GM19099 (cell line): ENCODE measurements around the gene PPP1R2C.

Source experiments
- POLR2A ChIP-seq: IDR thresholded peaks from 3 replicates; pipeline ENCODE4 v1.6.1; 2011; ENCODE audit warnings: low read depth; ENCODE audit not compliant: insufficient read length; ENCODE audit errors: extremely low read depth

PPP1R2C gene

GRCh38 chrX:42778096-42778495, at the start of gene PPP1R2C:
PPP1R2C (minus strand) TSS chrX:42778163; CDS start chrX:42778079, 84 bp downstream.
- no peak for TF ChIP-seq POLR2A

GRCh38 chrX:42825201-42825600, 47.2 kb upstream of the PPP1R2C start:
- no peak for TF ChIP-seq POLR2A

- no peak for TF ChIP-seq POLR2A
These were observed 46.6 kb upstream of the PPP1R2C start for GRCh38 chrX:42824541-42824940.

- no peak for TF ChIP-seq POLR2A
These were observed 45.5 kb upstream of the PPP1R2C start for GRCh38 chrX:42823443-42823842.

DNA sequence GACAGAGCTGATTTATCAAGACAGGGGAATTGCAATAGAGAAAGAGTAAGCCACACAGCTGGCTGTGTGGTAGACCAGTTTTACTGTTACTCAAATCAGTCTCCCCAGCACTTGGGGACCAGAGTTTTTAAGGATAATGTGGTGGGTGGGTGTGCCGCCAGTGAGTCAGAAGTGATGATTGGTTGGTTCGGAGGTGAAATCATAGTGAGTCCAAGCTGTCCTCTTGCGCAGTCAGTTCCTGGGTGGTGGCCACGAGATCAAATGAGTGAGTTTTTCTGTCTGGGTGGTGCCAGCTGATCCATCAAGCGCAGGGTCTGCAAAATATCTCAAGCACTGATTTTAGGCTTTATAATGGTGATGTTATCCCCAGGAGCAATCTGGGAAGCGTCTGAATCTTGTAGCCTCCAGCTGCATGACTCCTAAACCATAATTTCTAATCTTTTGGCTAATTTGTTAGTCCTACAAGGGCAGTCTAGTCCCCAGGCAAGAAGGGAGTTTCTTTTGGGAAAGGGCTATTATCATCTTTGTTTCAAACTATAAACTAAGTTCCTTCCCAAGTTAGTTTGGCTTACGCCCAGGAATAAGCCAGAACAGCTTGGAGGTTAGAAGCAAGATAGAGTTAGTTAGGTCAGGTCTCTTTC, 44.0 kb upstream of the PPP1R2C start:
- TF ChIP-seq POLR2A = no peak

DNA sequence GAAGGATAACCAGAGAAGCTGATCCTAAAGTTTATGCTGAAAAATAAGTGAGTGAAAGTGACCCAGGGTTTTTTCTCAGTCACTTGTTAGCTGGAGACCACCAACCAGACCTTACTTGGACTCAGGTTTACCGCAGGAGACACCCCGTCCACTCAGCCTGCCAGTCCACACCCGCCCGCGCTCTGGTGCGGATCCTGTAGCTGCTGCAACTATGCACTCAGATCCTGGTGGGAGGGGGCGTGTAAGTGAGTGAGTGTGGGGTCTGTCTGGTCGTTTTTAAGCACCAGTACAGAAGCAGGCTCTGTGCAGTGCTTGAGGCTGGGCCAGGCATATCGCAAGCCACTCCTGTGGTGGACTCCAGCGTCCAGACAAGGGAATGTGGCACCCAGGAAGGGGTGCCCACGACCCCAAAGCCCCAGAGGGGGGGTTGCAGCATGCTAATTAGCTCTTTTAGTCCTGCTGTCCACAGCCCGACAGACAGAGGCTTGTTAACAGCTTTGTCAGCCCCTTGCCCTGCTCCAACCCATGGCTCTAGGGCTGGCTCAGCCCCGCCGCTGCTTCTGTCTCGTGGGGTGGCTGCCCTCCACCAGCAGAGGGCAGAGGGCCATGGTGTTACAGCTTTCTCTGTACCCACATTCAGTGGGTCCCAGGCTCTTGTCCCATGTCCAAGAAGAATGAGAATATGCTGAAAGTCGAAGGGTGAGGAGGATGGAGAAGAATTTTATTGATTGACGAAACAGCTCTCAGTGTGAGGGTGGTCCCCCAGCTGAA, 40.4 kb upstream of the PPP1R2C start:
- no peak for TF ChIP-seq POLR2A

GRCh38 chrX:42809569-42809968, 31.6 kb upstream of the PPP1R2C start:
- TF ChIP-seq POLR2A = no peak

DNA sequence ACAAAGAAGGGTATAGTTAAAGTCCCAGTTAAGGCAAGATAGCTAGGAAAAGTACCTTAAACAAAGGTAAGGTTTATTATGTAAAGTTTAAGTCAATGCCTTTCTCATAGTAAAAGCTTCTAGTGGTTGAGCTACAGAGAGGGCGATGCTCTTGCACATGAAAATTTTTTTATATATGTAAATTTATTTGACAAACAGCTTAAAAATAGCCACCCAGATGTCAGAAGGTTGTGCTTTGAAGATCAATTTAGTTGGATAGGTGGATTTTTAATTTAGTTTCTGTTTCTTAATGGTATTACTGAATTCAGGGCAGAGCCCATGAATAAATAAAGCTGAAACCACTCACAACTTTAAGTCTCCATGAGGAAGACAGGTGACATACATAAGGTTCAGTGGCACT, 29.4 kb upstream of the PPP1R2C start:
- no peak for TF ChIP-seq POLR2A

- no peak for TF ChIP-seq POLR2A
These were observed 26.6 kb upstream of the PPP1R2C start for GRCh38 chrX:42804524-42804923.

DNA sequence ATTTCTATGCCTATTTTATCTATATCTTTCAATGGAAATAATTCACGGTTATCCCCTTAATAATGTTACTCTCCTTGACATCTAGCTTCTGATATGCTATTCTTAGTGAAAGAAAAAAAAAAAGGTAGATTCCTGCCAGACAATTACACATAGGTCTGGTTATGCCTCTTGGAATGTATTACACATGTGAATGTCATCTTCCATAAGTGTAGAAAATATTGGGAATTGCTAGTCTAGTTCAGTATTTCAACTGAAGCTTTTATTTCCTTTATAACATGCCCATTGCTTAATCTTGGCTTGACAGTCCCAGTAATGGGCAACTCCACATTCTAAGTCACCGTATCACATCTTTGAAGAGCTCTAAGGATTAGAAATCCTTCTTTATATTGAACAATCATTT, 25.4 kb upstream of the PPP1R2C start:
- TF ChIP-seq POLR2A = no peak

- TF ChIP-seq POLR2A = no peak
These were observed 19.8 kb upstream of the PPP1R2C start for GRCh38 chrX:42797651-42798269.

- no peak for TF ChIP-seq POLR2A
These were observed 5.5 kb upstream of the PPP1R2C start for GRCh38 chrX:42783451-42783850.

DNA sequence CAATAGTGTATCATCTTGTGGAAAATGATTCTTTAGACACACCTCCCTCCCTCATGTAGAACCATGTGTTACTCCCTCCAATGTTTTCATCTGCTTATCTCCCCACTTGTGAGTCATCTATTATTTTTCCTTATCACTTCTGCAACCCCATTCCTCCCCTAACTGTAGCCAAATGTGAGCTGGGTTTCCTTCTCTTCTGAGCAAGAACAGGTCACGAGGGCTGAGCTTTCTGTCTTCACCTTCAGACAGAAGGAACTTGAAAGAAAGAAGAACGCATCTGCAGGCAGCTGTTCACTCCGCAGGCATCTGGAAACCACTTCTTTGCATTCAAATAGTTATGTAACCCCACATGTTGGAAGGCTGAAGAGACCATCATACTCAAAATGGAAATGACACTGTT, 1.8 kb downstream of the PPP1R2C start:
- no peak for TF ChIP-seq POLR2A

- TF ChIP-seq POLR2A = no peak
These were observed 5.1 kb downstream of the PPP1R2C start for GRCh38 chrX:42772874-42773273.

DNA sequence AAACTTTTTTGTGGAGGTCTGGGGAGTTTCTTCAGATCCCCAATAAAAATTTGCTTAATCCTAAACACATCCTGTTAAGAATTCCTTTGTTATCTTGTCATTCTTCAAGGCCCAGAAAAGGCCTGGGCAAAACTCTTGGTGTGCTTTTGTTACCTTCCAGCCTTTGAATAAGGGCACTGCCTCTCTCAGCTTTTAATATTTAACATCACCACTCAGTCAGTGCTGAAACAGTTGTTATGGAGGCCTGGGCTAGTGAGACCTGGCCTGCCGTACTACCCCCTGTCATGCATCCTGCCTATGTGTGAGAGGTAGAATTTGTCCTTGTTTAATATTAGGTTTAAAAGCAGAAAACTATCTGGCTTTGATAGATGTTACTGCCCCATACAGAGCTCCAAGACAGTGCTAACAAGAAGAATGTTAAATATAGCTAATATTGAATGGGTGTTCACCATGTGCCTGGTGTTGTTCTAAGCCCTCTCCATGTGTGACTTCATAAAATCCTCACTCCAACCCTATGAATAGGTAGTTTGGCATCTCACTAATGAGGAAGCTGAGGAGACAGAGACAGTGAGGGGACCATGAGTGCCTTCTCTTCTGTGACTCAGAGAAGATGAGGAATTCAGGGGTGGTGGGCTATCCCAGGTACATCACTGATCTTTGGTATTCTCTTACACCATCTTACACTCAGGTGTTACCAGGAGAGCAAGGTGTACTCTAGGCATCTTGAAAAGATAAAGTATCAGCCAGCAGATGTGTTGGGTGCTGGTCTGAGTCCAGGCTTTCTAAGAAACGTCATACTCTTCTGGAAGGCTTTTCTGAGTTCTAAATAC, 6.2 kb downstream of the PPP1R2C start:
- TF ChIP-seq POLR2A = no peak
